Natural killer cell (primary cell): ENCODE data around the gene DOCK4. TPM values are rescaled to one million over a fixed set of nuclear protein-coding genes. Genes with fewer than 3 reads are reported as not detected.

ENCODE experiments used
- ATAC-seq, 3 donors: fragments of 150-1000 bp in 2 of 3; fragments of 200-7000 bp in 1 of 3; cut with Tn5 transposase; 1 replicate in 1 of 3; 2 replicates in 2 of 3; pipeline ENCODE4 v1.10.0; 2021; ENCODE audit warnings: mild to moderate bottlenecking in 2 of 3, moderate library complexity in 2 of 3
- DNase-seq, 2 donors: peaks; one replicate each; pipeline versions ENCODE4 v3.0.0 to v3.0.0-alpha.2; 2013 to 2021; ENCODE audit warnings: mixed read lengths in 1 of 2
- H3K27ac ChIP-seq: one replicate; pipeline ENCODE4 v1.5.1; 2013; ENCODE audit warnings: mild to moderate bottlenecking, low read length
- H3K27me3 ChIP-seq: one replicate; pipeline ENCODE4 v1.6.1; 2013; ENCODE audit warnings: low read length; ENCODE audit not compliant: control insufficient read depth, insufficient read depth
- H3K36me3 ChIP-seq: one replicate; pipeline ENCODE4 v1.6.1; 2013; ENCODE audit warnings: low read length; ENCODE audit not compliant: control insufficient read depth, insufficient read depth
- H3K4me1 ChIP-seq: one replicate; pipeline ENCODE4 v1.6.1; 2013; ENCODE audit warnings: low read length; ENCODE audit not compliant: control insufficient read depth, insufficient read depth
- H3K4me3 ChIP-seq: one replicate; pipeline ENCODE4 v1.5.1; 2013; ENCODE audit warnings: low read length
- H3K9me3 ChIP-seq: one replicate; pipeline ENCODE4 v1.6.1; 2013; ENCODE audit warnings: low read length; ENCODE audit not compliant: control insufficient read depth, insufficient read depth
- H3K27ac Mint-ChIP-seq, 2 donors: one replicate each; pipeline ENCODE4 v1.8.0; 2022; ENCODE audit warnings: mild to moderate bottlenecking in 2 of 2, mixed read lengths in 2 of 2, moderate library complexity in 1 of 2
- H3K27me3 Mint-ChIP-seq, 2 donors: one replicate each; pipeline ENCODE4 v1.8.0; 2022; ENCODE audit warnings: low read depth in 2 of 2, mixed read lengths in 2 of 2
- H3K36me3 Mint-ChIP-seq: one replicate; pipeline ENCODE4 v1.8.0; 2022; ENCODE audit warnings: mixed read lengths
- H3K4me1 Mint-ChIP-seq, 2 donors: one replicate each; pipeline ENCODE4 v1.8.0; 2022; ENCODE audit warnings: mixed read lengths in 2 of 2
- H3K4me3 Mint-ChIP-seq: one replicate; pipeline ENCODE4 v1.8.0; 2022; ENCODE audit warnings: mild to moderate bottlenecking, moderate library complexity, mixed read lengths
- H3K9me3 Mint-ChIP-seq, 2 donors: one replicate each; pipeline ENCODE4 v1.8.0; 2022; ENCODE audit warnings: mixed read lengths in 2 of 2
- WGBS: methylation state at CpG from one replicate; pipeline ENCODE4 v1.1.7; 2013; ENCODE audit warnings: missing lambda C conversion rate; ENCODE audit not compliant: insufficient coverage; 5-methylcytosine and 5-hydroxymethylcytosine counted together
- intact Hi-C: fragments of 100-400 bp; cut with micrococcal nuclease; formaldehyde crosslinking; loops from one replicate; pipeline ENCODE4 v1.14.2; 2022
- total RNA-seq, 4 donors: library from RNA; stranded (reverse); fragments of 120-200 nt in 1 of 4; gene quantifications; one replicate each; pipeline versions ENCODE4 v1.2.3 to v1.2.4, GENCODE V29; 2013 to 2022
- TF ChIP-seq, protein P1 (sequence below): fragments of 200-600 bp; IDR thresholded peaks from one replicate; pipeline ENCODE4 v1.8.0; 2022; ENCODE audit warnings: antibody characterized with exemption

Gene DOCK4
- total RNA-seq, 3 donors from 2014 or later (not counting 1 experiment from before 2014, with no cell fraction given) = 0.61 to 2.4 (median 0.89) TPM

DNA sequence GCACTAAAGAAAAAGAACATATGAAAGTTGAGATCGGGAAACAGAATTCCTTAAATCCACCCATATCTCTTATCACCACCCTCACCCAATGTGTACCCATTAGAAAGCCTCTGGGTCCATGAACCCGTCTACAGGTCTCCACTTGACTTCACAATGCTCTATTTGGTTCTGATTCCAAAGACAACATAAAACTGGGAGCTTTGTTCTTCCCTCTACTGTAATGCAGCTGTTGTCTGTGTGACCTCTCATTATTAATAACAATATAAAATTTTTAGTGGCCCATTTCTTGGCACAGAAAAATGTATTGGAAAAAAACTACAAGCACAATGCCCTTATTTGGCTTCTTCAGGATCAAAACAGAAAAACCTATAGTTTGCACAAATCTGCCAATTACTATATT lies 30.0 kb downstream of the DOCK4 start:
- H3K36me3 Mint-ChIP-seq = no peaks in the 10 kb centered on the region
- H3K9me3 ChIP-seq = no peaks in the 10 kb centered on the region
- ATAC-seq (no peak), DNase-seq (no peak)
- 71% methylated on average over 2 of the region's 2 CpGs for WGBS
- no peaks in the 10 kb centered on the region for H3K36me3 ChIP-seq
- no peak overlapping the region for H3K27ac ChIP-seq
- no peaks in the 10 kb centered on the region for H3K4me1 Mint-ChIP-seq
- peaks cover 5% of the 10 kb centered on the region for H3K27me3 ChIP-seq
- no peak overlapping the region for H3K27ac Mint-ChIP-seq
- intact Hi-C loops = no loop called here
- H3K9me3 Mint-ChIP-seq = no peaks in the 10 kb centered on the region
- TF ChIP-seq, protein P1, sequence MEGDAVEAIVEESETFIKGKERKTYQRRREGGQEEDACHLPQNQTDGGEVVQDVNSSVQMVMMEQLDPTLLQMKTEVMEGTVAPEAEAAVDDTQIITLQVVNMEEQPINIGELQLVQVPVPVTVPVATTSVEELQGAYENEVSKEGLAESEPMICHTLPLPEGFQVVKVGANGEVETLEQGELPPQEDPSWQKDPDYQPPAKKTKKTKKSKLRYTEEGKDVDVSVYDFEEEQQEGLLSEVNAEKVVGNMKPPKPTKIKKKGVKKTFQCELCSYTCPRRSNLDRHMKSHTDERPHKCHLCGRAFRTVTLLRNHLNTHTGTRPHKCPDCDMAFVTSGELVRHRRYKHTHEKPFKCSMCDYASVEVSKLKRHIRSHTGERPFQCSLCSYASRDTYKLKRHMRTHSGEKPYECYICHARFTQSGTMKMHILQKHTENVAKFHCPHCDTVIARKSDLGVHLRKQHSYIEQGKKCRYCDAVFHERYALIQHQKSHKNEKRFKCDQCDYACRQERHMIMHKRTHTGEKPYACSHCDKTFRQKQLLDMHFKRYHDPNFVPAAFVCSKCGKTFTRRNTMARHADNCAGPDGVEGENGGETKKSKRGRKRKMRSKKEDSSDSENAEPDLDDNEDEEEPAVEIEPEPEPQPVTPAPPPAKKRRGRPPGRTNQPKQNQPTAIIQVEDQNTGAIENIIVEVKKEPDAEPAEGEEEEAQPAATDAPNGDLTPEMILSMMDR = no peak
- H3K27me3 Mint-ChIP-seq = peaks cover 11 to 39% of the 10 kb centered on the region in 2 donors
- no peak overlapping the region for H3K4me3 Mint-ChIP-seq
- H3K4me3 ChIP-seq = no peak overlapping the region
- H3K4me1 ChIP-seq = no peaks in the 10 kb centered on the region

DNA sequence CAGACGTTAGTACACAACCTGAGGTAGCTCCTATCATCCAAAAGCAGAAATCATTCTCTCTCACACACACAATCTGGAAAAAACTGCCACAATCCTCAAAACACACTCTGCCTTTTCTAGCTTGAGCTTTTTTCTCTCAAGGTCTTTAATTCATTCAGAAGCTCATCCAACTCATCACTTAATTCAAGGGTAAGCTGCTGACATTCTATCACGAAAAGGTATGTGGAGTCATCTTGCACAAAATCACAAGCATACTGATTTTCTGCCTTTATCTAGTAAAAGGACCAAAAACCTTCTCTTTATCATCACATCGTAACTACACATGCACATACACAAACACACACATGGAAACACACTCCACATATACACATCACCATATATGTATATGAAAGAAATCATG lies 32.0 kb downstream of the DOCK4 start:
- no peaks in the 10 kb centered on the region for H3K9me3 Mint-ChIP-seq
- intact Hi-C loops = no loop called here
- ATAC-seq = no peak

DNA sequence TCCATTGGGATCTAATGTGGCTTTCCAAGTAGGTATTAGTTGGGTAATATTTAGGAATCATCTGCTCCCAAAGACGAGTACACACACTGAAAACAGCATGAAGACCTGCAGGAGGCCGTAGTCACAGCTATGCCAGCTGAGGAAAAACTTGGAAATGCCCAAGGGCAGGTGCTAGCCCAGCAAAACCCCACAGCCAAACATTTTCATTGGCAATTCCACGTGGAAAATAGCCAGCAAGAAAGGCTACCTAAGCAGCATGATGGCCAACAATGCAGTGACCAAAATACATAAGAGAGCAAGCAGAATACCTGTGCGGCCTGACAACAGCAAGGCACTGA lies 32.7 kb downstream of the DOCK4 start:
- Mint-ChIP-seq H3K27ac (no peak overlapping the region), H3K4me3 (no peak overlapping the region), H3K9me3 (no peaks in the 10 kb centered on the region), H3K36me3 (no peaks in the 10 kb centered on the region), H3K4me1 (no peaks in the 10 kb centered on the region), H3K27me3 (peaks cover 13 to 53% of the 10 kb centered on the region in 2 donors)
- DNase-seq (no peak), ATAC-seq (no peak)
- Histone ChIP-seq H3K4me3 (no peak overlapping the region), H3K4me1 (no peaks in the 10 kb centered on the region), H3K36me3 (no peaks in the 10 kb centered on the region), H3K27ac (no peak overlapping the region), H3K9me3 (no peaks in the 10 kb centered on the region), H3K27me3 (peaks cover 5% of the 10 kb centered on the region)
- intact Hi-C loops = no loop called here
- WGBS = 79% methylated on average over 4 of the region's 4 CpGs
- TF ChIP-seq, protein P1 = no peak

More for the DNA sequence above, 32.0 kb downstream of the DOCK4 start:
- Mint-ChIP-seq H3K27ac (no peak overlapping the region), H3K4me3 (no peak overlapping the region), H3K36me3 (no peaks in the 10 kb centered on the region), H3K4me1 (no peaks in the 10 kb centered on the region), H3K27me3 (peaks cover 13 to 53% of the 10 kb centered on the region in 2 donors)
- Histone ChIP-seq H3K36me3 (no peaks in the 10 kb centered on the region), H3K27me3 (peaks cover 5% of the 10 kb centered on the region), H3K4me3 (no peak overlapping the region), H3K4me1 (no peaks in the 10 kb centered on the region), H3K27ac (no peak overlapping the region), H3K9me3 (no peaks in the 10 kb centered on the region)
- DNase-seq = no peak
- 78% methylated on average over 2 of the region's 3 CpGs for WGBS
- TF ChIP-seq, protein P1 = no peak

- Histone ChIP-seq H3K36me3 (no peaks in the 10 kb centered on the region), H3K27me3 (peaks cover 2% of the 10 kb centered on the region), H3K9me3 (no peaks in the 10 kb centered on the region), H3K4me1 (no peaks in the 10 kb centered on the region), H3K27ac (no peak overlapping the region), H3K4me3 (no peak overlapping the region)
- DNase-seq = no peak
- Mint-ChIP-seq H3K36me3 (no peaks in the 10 kb centered on the region), H3K27me3 (peaks cover 12 to 49% of the 10 kb centered on the region in 2 donors), H3K4me1 (no peaks in the 10 kb centered on the region), H3K9me3 (no peaks in the 10 kb centered on the region), H3K27ac (no peak overlapping the region), H3K4me3 (no peak overlapping the region)
- ATAC-seq = no peak
- TF ChIP-seq, protein P1 = no peak
- intact Hi-C loops = no loop called here
- WGBS = 89% methylated on average over 6 of the region's 8 CpGs
Measured at GRCh38 chr7:112172870-112173567, 33.2 kb downstream of the DOCK4 start.
